Central memory CD8-positive, alpha-beta T cell (primary cell): ENCODE results near the gene PTBP3.

Experiments used
- ATAC-seq: fragments of 150-1000 bp; cut with Tn5 transposase; replicated peaks from 2 replicates; pipeline ENCODE4 v1.10.0; 2022; ENCODE audit warnings: mild to moderate bottlenecking, moderate FRiP score, moderate number of reproducible peaks; ENCODE audit not compliant: poor library complexity, severe bottlenecking; ENCODE audit errors: extremely low read depth
- DNase-seq, 2 donors: peaks; one replicate each; pipeline ENCODE4 v3.0.0; 2021; ENCODE audit warnings: low spot score in 2 of 2
- H3K27ac Mint-ChIP-seq: one replicate; pipeline ENCODE4 v1.8.0; 2022; ENCODE audit warnings: low read depth, mild to moderate bottlenecking, moderate library complexity, mixed read lengths
- H3K27me3 Mint-ChIP-seq: one replicate; pipeline ENCODE4 v1.8.0; 2022; ENCODE audit warnings: mixed read lengths
- H3K36me3 Mint-ChIP-seq: one replicate; pipeline ENCODE4 v1.8.0; 2022; ENCODE audit warnings: mild to moderate bottlenecking, moderate library complexity, mixed read lengths; ENCODE audit not compliant: insufficient read depth
- H3K4me1 Mint-ChIP-seq: one replicate; pipeline ENCODE4 v1.8.0; 2022; ENCODE audit warnings: mixed read lengths
- H3K4me3 Mint-ChIP-seq: one replicate; pipeline ENCODE4 v1.8.0; 2022; ENCODE audit warnings: mild to moderate bottlenecking, moderate library complexity, mixed read lengths
- H3K9me3 Mint-ChIP-seq: one replicate; pipeline ENCODE4 v1.8.0; 2022; ENCODE audit warnings: mixed read lengths

The PTBP3 gene

DNA sequence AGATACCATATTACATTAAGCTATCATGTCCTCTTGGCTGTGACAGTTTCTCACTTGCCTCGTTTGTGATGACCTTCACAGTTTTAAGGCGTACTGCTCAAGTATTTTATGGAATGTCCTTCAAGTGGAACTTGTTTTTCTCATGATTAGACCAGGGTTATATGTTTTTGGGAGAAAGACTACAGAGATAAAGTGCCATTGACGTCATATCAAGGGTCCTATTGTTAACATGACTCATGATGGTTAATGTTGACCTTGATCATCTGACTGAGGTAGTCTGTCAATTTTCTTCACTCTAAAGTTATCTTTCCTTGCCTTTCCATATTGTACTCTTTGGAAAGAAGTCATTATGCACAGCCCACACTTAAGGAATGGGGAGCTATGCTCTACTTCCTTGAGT is 17.8 kb upstream of the PTBP3 start:
- no peaks in the 10 kb centered on the region for H3K9me3 Mint-ChIP-seq
- peaks cover 12% of the 10 kb centered on the region for H3K27me3 Mint-ChIP-seq
- DNase-seq (no peak), ATAC-seq (no peak)
- H3K27ac Mint-ChIP-seq, result no peak overlapping the region
- H3K4me3 Mint-ChIP-seq, result no peak overlapping the region
- peaks cover 13% of the 10 kb centered on the region for H3K4me1 Mint-ChIP-seq
- peaks cover 6% of the 10 kb centered on the region for H3K36me3 Mint-ChIP-seq

DNA sequence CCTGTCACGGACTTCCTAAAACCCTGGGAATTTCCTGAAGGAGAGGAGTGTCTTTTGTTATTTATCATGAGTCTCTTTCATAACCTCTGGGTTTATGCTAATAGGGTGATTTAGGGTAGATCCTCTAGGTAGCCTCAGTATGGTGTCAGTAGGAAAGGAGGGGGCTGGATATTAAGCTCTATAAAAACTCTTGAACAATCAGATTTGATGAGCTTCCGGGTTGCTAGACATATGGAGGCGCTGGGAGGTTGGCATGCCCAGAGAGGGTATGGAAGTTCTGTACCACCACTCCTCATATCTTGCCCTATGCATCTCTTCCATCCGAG is 15.6 kb upstream of the PTBP3 start:
- Mint-ChIP-seq H3K4me1 (peaks cover 13% of the 10 kb centered on the region), H3K27ac (peak overlapping the region; percentile 76)
- no peak for ATAC-seq

GRCh38 chr9:112348257-112349007 is 15.0 kb upstream of the PTBP3 start:
- DNase-seq (peak; percentile 20 to 30), ATAC-seq (no peak)
- Mint-ChIP-seq H3K27ac (peak overlapping the region; percentile 76), H3K27me3 (peaks cover 12% of the 10 kb centered on the region), H3K4me3 (peak overlapping the region; percentile 70), H3K9me3 (no peaks in the 10 kb centered on the region), H3K36me3 (peaks cover 6% of the 10 kb centered on the region), H3K4me1 (peaks cover 13% of the 10 kb centered on the region)

More for the DNA sequence above, 15.6 kb upstream of the PTBP3 start:
- H3K4me3 Mint-ChIP-seq, result peak overlapping the region; percentile 70
- no peak for DNase-seq
- H3K36me3 Mint-ChIP-seq, result peaks cover 6% of the 10 kb centered on the region
- no peaks in the 10 kb centered on the region for H3K9me3 Mint-ChIP-seq
- H3K27me3 Mint-ChIP-seq, result peaks cover 12% of the 10 kb centered on the region

GRCh38 chr9:112341730-112342129 is 8.3 kb upstream of the PTBP3 start:
- Mint-ChIP-seq H3K27me3 (no peaks in the 10 kb centered on the region), H3K4me3 (no peak overlapping the region), H3K9me3 (no peaks in the 10 kb centered on the region), H3K36me3 (no peaks in the 10 kb centered on the region), H3K27ac (no peak overlapping the region), H3K4me1 (no peaks in the 10 kb centered on the region)
- DNase-seq, result no peak
- ATAC-seq, result no peak

GRCh38 chr9:112339886-112340285 is 6.5 kb upstream of the PTBP3 start:
- Mint-ChIP-seq H3K36me3 (no peaks in the 10 kb centered on the region), H3K4me1 (no peaks in the 10 kb centered on the region), H3K4me3 (no peak overlapping the region), H3K9me3 (no peaks in the 10 kb centered on the region), H3K27me3 (no peaks in the 10 kb centered on the region), H3K27ac (no peak overlapping the region)
- DNase-seq (no peak), ATAC-seq (no peak)

GRCh38 chr9:112338561-112338960 is 5.1 kb upstream of the PTBP3 start:
- Mint-ChIP-seq H3K27ac (no peak overlapping the region), H3K4me3 (no peak overlapping the region), H3K9me3 (no peaks in the 10 kb centered on the region), H3K27me3 (no peaks in the 10 kb centered on the region), H3K4me1 (peaks cover 7% of the 10 kb centered on the region), H3K36me3 (no peaks in the 10 kb centered on the region)
- no peak for ATAC-seq
- DNase-seq, result no peak

DNA sequence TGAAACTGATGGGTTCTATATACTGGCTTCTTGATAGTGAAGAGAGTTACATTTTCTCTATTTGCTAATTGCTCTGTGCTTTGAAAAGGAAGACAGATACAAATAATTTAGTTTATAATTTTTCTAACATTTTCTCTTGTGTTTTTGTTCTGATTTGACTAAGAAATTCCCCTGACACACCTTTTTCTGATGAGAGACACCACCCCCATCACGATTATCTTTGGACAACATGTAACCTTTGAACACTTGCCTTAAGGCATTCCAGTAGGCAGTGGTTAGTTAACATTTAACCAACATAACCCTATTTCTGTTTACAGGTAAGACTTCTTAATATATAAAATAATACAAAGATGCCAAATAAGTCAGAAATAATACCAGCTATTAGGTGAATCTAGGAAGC is 4.1 kb upstream of the PTBP3 start:
- Mint-ChIP-seq H3K27ac (no peak overlapping the region), H3K4me3 (no peak overlapping the region), H3K36me3 (peaks cover 5% of the 10 kb centered on the region), H3K4me1 (peaks cover 8% of the 10 kb centered on the region), H3K9me3 (no peaks in the 10 kb centered on the region), H3K27me3 (no peaks in the 10 kb centered on the region)
- no peak for ATAC-seq
- DNase-seq, result no peak

DNA sequence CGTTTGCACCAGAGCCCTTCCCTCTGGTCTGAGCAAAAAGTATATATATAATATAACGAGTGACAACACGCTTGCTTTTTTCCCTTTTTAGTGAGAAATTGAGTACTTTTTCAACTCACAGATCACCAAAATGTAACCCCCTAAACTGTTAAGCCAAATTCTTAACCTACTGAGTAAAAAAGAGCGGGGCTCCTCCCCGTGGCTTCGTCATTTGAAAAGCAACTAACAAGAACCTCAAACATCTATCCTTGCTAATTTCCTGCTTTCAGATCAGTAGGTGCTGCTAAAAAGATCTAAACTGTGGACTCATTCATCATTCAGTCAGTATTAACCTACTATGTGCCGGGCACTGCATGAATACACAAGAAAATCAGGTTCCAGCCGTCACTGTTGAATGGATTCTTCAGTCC is 1.0 kb upstream of the PTBP3 start:
- Mint-ChIP-seq H3K27ac (peak overlapping the region; percentile 86), H3K4me3 (peak overlapping the region; percentile 82), H3K4me1 (peaks cover 34% of the 10 kb centered on the region), H3K9me3 (no peaks in the 10 kb centered on the region), H3K27me3 (no peaks in the 10 kb centered on the region), H3K36me3 (peaks cover 6% of the 10 kb centered on the region)
- DNase-seq, result peak in 1 of 2 donors; percentile 31
- ATAC-seq, result peak; percentile 17

DNA sequence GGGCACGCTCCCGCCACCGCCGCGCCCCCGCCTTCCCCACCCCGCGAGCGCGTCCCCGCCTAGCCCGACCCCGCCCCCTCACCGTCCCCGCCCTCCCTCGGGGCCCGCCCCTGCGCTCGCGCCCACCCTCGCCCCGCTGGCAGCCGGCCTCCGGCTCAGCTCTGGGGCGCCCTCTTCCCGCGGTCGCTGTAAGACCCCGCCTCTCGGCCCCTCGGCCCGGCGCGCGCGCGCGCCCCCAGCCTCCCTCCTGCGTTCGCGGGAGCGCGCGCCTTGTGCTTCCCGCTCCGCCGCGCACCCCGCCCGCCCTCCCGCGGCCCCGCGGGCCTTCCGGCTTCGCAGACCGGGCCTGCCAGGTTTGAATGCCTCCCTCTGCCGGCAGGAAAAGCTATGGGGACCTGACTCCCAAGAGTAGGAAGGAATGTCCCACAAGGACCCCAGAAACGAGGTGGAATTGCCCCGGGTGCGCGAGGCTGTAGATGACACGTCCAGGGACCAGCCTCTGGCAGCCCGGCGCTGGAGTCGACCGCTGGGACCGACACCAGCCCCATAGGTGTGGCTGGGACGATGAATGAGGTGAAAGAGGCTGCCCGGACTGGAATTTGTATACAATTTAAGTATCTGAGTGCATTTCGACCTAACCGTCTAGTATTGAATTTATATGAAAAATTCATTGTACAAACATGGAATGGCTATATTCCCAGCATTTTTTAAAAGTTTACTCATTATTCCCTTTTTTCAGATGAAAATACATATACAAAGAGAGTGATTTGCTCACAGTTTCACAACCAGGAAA is 416 bp upstream of the PTBP3 start:
- Mint-ChIP-seq H3K9me3 (no peaks in the 10 kb centered on the region), H3K36me3 (peaks cover 6% of the 10 kb centered on the region), H3K4me3 (peak overlapping the region; percentile 82), H3K27ac (peak overlapping the region; percentile 86), H3K27me3 (no peaks in the 10 kb centered on the region), H3K4me1 (peaks cover 34% of the 10 kb centered on the region)
- DNase-seq (peak; percentile 68 to 80), ATAC-seq (peak; percentile 78)

- DNase-seq (no peak), ATAC-seq (no peak)
- Mint-ChIP-seq H3K9me3 (no peaks in the 10 kb centered on the region), H3K4me1 (peaks cover 46% of the 10 kb centered on the region), H3K4me3 (peak overlapping the region; percentile 82), H3K27me3 (no peaks in the 10 kb centered on the region), H3K27ac (peak overlapping the region; percentile 86), H3K36me3 (peaks cover 6% of the 10 kb centered on the region)
These were observed 794 bp downstream of the PTBP3 start for GRCh38 chr9:112332674-112332976.

DNA sequence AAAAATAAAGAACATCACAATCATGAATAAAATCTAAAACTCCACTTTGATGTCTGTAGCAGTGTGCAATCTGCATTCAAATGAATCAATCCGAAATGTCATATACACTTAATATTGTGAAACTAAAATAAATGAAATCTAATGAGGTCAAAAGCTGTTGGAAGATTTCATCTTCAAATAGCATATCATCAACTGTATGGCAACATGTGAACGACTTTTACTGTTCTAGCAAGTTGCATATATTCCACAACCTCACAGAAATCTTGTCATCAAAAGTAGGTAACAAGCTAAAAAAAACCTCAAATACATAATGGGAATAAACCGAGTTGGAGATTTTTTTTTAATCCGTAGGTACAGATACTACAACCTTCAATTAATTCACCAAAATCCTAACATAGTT is 1.2 kb downstream of the PTBP3 start:
- no peak for DNase-seq
- Mint-ChIP-seq H3K4me1 (peaks cover 47% of the 10 kb centered on the region), H3K36me3 (peaks cover 6% of the 10 kb centered on the region), H3K4me3 (peak overlapping the region; percentile 82), H3K27me3 (no peaks in the 10 kb centered on the region), H3K27ac (peak overlapping the region; percentile 86), H3K9me3 (no peaks in the 10 kb centered on the region)
- ATAC-seq, result no peak

- Mint-ChIP-seq H3K36me3 (peaks cover 6% of the 10 kb centered on the region), H3K27ac (peak overlapping the region; percentile 86)
- no peak for ATAC-seq
These were observed 1.8 kb downstream of the PTBP3 start for GRCh38 chr9:112331674-112331952.

DNA sequence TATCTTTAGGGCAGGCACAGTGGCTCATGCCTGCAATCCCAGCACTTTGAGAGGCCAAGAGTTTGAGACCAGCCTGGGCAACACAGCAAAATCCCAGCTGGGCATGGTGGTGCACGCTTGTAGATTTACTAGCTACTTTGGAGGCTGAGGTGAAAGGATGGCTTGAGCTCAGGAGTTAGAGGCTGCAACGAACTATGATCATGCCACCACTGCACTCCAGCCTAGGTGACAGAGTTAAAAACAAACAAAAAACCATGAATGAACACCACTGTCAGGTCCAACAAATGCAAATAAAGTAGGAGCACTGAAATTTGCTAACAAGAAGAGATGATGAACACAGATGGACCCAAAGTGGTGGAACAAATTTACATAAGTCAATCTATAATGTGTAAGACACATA is 4.9 kb downstream of the PTBP3 start:
- DNase-seq (no peak), ATAC-seq (no peak)
- H3K4me3 Mint-ChIP-seq, result peak overlapping the region; percentile 39
- H3K27ac Mint-ChIP-seq, result peak overlapping the region; percentile 74
- H3K27me3 Mint-ChIP-seq, result no peaks in the 10 kb centered on the region
- H3K9me3 Mint-ChIP-seq, result no peaks in the 10 kb centered on the region
- H3K36me3 Mint-ChIP-seq, result peaks cover 8% of the 10 kb centered on the region
- peaks cover 57% of the 10 kb centered on the region for H3K4me1 Mint-ChIP-seq

More at GRCh38 chr9:112331674-112331952, 1.8 kb downstream of the PTBP3 start:
- H3K4me1 Mint-ChIP-seq, result peaks cover 47% of the 10 kb centered on the region
- H3K27me3 Mint-ChIP-seq, result no peaks in the 10 kb centered on the region
- no peak for DNase-seq
- no peaks in the 10 kb centered on the region for H3K9me3 Mint-ChIP-seq
- H3K4me3 Mint-ChIP-seq, result peak overlapping the region; percentile 82
